GM21367 (cell line): ENCODE data around the gene COA1.
"Not testable (repeated sequence)": the region's sequence is repeated elsewhere in the genome, so short reads cannot be mapped to it uniquely, and the experiment has no call there.

Experiments
- ATAC-seq: cut with Tn5 transposase; IDR thresholded peaks from one replicate; pipeline ENCODE4 v1.9.1; 2021; ENCODE audit not compliant: unreplicated experiment

The COA1 gene, protein sequence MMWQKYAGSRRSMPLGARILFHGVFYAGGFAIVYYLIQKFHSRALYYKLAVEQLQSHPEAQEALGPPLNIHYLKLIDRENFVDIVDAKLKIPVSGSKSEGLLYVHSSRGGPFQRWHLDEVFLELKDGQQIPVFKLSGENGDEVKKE

GRCh38 chr7:43729214-43729923 is at the start of gene COA1:
COA1 (minus strand) TSS chr7:43729523; CDS start chr7:43648614, 80,909 bp downstream.
- peak; percentile 69 for ATAC-seq

GRCh38 chr7:43778293-43779044 is 49.1 kb upstream of the COA1 start:
- not testable (repeated sequence) for ATAC-seq

- not testable (repeated sequence) for ATAC-seq
Observed at GRCh38 chr7:43775255-43775654, 45.9 kb upstream of the COA1 start.

- ATAC-seq = not testable (repeated sequence)
Observed at GRCh38 chr7:43773268-43773667, 43.9 kb upstream of the COA1 start.

GRCh38 chr7:43771573-43771972 is 42.2 kb upstream of the COA1 start:
- ATAC-seq = no peak

- ATAC-seq = no peak
Observed at GRCh38 chr7:43771128-43771527, 41.8 kb upstream of the COA1 start.

- no peak for ATAC-seq
Observed at GRCh38 chr7:43769791-43770465, 40.6 kb upstream of the COA1 start.

GRCh38 chr7:43769281-43769680 is 40.0 kb upstream of the COA1 start:
- ATAC-seq = no peak

DNA sequence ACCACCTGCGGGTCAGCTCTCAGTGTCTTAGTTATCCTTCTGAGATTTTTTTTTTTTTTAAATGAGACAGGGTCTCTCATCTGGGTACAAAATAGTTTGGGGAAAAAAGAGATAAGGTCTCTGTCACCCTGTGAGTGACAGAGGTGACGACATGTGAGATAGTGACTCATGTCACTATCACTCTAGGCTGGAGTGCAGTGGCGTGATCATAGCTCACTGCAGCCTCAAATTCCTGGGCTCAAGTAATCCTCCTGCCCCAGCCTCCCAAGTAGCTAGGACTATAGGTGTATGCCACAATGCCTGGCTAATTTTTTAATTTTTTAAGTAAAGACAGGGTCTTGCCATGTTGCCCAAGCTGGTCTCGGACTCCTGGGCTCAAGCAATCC is 39.6 kb upstream of the COA1 start:
- no peak for ATAC-seq

- ATAC-seq = no peak
Observed at GRCh38 chr7:43768201-43768886, 39.0 kb upstream of the COA1 start.

GRCh38 chr7:43767311-43767710 is 38.0 kb upstream of the COA1 start:
- no peak for ATAC-seq

DNA sequence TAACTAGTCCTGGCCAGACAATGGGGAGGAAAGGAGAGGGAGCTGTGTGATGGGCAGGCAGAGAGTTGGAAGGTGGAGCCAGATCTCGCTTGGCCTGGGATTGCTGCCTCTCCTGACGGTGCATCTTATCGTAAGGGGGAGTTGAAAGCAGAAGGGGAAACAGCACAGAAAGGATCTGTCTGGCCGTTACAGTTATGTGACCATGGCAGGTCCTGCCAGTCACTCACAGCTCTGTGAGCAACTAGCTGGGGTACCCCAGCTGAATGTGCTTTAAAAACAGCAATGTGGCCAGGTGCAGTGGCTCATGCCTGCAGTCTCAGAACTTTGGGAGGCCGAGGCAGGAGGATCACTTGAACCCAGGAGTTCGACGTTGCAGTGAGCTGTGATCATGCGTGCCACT is 37.2 kb upstream of the COA1 start:
- no peak for ATAC-seq

GRCh38 chr7:43764807-43765491 is 35.6 kb upstream of the COA1 start:
- no peak for ATAC-seq

GRCh38 chr7:43764039-43764761 is 34.9 kb upstream of the COA1 start:
- no peak for ATAC-seq

DNA sequence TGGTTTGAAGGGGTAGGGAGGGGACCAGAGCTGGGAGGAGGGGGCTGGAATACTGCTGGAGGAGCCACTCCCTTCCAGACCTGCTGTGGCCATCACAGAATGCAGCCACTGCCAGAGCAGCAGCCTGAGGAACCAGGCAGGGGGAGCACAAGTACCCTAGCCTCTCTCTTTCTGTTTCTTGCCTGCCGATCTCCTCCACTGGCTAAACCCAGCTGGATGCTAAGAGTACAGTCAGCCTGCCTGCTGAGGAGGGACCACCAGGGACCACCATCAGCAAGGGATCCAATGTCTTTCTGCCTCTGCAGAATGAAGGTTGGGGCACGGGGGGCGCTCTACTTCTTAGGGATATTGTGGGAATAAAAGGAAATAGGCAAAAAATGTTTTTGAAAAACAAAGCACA is 33.9 kb upstream of the COA1 start:
- ATAC-seq = no peak

- ATAC-seq = no peak
Observed at GRCh38 chr7:43761938-43762692, 32.8 kb upstream of the COA1 start.

DNA sequence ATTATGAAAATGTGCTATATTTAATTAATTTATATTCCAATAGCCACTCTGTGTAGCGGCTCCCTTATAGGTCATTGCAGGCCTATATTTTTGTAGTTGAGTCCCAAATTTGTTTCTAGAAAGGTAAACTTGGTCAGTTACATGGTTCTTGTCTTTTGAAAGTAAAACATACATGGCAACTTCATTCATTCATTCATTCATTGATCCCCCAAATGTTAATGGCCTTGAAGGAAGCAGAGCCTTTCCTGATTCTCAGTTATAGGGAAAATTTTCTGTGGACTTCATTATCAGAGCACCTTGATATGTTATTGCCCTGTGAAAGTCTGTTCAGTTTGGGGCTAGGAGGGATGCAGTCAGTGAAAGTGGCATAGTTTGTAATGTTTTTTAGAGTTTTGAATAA is 32.1 kb upstream of the COA1 start:
- ATAC-seq = no peak

GRCh38 chr7:43760861-43761260 is 31.5 kb upstream of the COA1 start:
- ATAC-seq = no peak
